HTERT RPE-1 (cell line): ENCODE results near the gene GREB1.

ENCODE experiments used
- in situ Hi-C: fragments of 300-500 bp; cut with MboI; formaldehyde crosslinking; loops from 4 replicates; pipeline ENCODE4 v1.14.3; 2020; ENCODE audit warnings: low sequenced_read_pairs

GREB1 gene

GRCh38 chr2:11537951-11538350, 4.1 kb downstream of the GREB1 start:
- in situ Hi-C loops = no loop called here

DNA sequence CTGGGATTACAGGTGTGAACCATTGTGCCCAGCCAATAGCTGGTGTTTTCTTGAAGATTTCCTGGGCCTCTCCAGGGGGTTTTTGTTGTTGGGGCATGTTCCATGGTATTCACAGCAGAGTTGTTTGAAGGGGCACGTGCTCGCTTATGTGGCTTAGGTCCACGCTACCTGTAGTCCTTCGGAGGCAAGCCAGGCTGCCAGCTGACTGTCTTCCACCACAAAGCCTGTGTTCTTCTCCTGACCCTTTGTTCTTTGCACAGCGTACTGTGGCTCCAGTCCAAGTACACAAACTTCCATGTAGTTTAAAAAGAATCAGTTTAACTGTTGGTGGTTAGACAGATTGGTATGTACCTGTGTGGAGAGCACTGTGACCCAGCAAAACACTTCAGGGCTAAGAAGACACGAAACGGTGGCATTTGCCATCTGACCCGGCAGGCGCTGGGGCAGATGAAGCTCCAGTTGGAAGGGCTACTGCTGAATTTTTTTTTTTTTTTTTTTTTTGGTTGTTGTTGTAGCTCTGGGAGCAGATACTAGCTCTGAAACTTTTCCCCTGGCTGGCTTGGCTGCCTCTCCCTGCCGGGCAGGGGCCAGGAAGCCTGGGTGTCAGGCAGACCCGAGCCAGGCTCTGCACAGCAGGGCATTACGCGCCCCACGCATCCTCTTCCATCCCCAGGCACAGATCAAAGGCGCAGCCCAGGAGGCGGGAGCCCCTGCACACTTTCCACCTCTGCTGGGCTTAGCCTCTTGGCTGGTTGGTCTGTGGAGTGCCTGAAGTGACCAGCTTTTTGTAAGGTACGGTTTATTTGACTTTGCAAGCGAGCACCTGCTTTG, 5.7 kb downstream of the GREB1 start:
- in situ Hi-C loops = no loop called here

DNA sequence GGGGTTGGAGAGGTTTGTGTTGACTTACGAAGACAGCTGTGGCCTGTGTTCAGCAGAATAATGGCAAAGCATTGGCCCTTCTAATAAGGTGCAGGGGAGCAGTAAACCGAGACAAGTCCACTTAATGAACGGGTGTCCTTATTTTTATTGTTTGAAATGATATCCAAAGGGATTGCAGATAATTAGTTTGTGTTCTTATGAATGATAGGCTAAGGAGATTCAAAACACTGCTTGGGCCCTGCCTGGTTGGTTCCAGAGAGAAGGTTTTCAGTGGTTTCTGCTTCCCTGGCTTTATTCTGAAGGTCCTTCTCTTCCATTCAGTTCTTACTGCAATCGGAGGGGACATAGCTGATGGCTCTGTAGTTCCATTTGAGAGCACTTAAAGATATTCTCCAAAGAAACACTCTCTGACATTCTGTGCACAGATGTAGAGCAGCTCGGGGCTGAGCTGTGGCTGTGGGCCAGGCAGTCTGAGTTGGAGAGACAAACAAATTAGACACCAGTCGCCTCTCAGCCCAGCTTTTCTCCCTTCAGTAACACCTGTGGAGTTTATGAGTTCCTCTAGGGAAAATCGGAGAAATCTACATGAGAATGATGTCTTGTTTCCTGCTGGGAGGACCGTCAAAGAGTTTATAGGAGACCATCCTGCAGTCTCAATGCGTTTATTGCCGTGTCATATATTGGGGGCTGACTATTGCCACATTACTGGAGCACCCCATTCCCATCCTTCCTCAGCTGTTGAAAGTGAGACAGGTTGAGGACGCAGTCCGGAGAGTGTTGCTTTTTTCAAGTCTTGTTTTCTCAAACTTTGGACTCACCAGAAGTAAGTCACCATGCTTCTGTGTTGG, 6.5 kb downstream of the GREB1 start:
- in situ Hi-C loops = no loop called here

GRCh38 chr2:11540996-11541692, 7.3 kb downstream of the GREB1 start:
- in situ Hi-C loops = no loop called here

DNA sequence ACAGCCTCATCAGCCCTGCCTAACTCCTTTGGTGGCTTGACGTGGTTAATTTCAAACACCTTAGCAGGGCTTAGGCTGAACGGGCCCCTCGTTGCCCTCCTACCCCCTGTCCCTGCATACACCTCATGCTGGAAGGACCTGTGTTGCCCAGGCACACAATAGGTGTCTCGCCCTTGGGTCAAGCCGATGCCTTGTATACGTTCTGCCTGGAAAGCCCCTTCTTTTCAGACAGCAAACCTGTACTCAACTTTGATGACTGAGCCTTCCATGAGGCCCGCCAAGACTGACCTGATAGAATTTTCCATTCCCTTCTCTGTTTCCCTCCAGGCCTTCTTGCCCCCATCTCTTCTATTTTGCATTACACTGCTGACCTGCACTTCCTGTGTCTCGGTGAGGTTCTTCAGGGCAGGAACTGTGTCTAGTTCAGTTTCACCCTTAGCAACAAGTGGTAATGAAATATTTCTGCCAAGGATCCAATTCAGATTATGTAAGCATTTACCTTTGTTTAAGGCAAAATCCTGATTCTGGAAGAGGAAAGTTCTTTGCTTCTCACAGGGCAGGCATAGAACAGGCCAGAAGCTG, 7.9 kb downstream of the GREB1 start:
- in situ Hi-C loops = no loop called here

DNA sequence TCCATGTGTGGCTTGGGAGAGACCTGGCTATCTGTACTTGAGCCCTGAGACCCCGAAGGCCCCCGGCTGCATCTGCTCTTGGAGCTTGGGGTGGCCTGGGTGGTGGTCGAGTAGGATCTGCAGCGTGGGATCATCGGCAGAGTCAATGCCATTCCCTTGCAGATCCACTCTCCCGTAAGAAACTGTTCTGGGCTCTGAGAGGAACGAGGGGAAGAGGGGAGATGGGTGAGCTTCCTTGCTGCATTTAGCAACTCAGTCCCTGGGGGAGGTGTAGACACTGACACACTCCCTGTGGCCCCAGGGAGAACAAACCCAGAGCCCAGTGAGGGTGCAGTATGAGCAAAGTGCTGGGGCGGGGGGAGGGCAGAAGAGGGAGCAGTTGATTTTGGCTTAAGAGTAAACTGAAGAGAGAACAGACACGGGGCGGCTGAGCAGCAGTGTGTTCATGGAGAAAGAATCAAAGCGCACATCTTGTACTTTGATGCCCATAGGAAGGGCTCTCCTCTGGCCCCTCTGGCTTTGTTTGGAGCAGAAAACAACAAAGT, 8.5 kb downstream of the GREB1 start:
- in situ Hi-C loops = no loop called here

GRCh38 chr2:11543337-11544216, 9.7 kb downstream of the GREB1 start:
- in situ Hi-C loops = no loop called here

- in situ Hi-C loops = no loop called here
Observed at GRCh38 chr2:11546072-11546471, 12.2 kb downstream of the GREB1 start.

GRCh38 chr2:11547912-11548497, 14.2 kb downstream of the GREB1 start:
- in situ Hi-C loops = no loop called here

- in situ Hi-C loops = no loop called here
Observed at GRCh38 chr2:11550302-11550701, 16.5 kb downstream of the GREB1 start.

- in situ Hi-C loops = no loop called here
Observed at GRCh38 chr2:11550901-11551568, 17.2 kb downstream of the GREB1 start.

- in situ Hi-C loops = no loop called here
Observed at GRCh38 chr2:11551569-11552259, 17.9 kb downstream of the GREB1 start.

- in situ Hi-C loops = no loop called here
Observed at GRCh38 chr2:11552260-11552638, 18.4 kb downstream of the GREB1 start.

DNA sequence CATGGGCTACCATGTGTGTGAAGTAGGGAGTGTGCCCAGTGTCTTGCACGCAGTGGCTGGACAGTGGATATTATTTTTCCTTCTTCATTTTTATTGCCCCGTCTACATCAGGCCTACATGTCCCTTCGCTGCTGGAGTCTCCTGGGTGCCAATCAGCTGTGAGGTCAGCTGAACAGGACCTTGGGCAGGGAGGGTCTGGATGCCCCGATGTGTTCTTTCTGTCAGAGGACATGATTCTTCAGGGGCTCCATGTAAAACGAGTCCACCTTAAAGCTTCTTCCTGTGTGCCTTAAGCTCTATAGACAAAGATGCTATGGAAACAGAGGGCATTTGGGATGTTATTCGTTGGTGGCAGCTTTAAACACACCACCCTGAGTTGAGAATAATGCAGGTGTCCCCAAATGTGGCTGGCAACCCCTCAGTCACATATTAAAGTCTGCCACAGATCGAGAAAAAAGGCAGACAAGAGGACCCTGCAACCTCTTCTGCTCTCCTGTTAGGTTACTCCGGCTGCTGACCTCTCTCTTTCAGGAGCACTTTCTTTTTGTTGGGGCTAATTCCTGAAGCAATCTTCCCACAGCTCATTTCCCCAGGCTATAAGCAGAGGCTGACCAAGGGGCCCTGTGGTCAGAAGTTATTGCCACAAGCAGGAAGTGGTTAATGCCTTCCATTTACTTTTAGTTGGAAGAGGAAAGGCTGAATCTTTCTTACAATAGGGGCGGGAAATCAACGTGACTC, 20.0 kb downstream of the GREB1 start:
- in situ Hi-C loops = no loop called here

- in situ Hi-C loops = no loop called here
Observed at GRCh38 chr2:11554399-11554716, 20.5 kb downstream of the GREB1 start.

GRCh38 chr2:11556101-11556806, 22.4 kb downstream of the GREB1 start:
- in situ Hi-C loops = no loop called here

GRCh38 chr2:11558214-11558886, 24.5 kb downstream of the GREB1 start:
- in situ Hi-C loops = no loop called here
